Loucy (cell line): ENCODE data around the gene ULK1.

Experiments
- CTCF ChIP-seq: fragments of 200-600 bp; sonication (generic); conservative IDR thresholded peaks from 2 replicates; pipeline ENCODE4 v1.5.1; 2014; ENCODE audit warnings: mild to moderate bottlenecking, antibody characterized with exemption, low read length
- EZH2phosphoT487 ChIP-seq: fragments of 200-600 bp; IDR thresholded peaks from 2 replicates; pipeline ENCODE4 v1.6.1; 2018; ENCODE audit warnings: antibody characterized with exemption, mild to moderate bottlenecking, moderate library complexity, borderline replicate concordance

DNA sequence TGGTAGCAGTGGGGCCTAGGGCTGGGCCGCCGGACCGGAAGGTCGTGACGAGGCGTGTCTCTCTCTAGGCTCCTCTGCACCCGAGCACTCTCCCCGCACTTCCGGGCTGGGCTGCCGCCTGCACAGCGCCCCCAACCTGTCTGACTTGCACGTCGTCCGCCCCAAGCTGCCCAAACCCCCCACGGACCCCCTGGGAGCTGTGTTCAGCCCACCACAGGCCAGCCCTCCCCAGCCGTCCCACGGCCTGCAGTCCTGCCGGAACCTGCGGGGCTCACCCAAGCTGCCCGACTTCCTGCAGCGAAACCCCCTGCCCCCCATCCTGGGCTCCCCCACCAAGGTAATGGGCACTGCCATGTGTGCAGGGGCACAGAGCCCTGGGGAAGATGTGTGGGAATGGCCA is 21.4 kb downstream of the ULK1 start:
- no peak for TF ChIP-seq CTCF
- no peak for TF ChIP-seq EZH2phosphoT487
